HG03457 (cell line): Measurements from ENCODE around the gene LCN15.
"Not testable (repeated sequence)": the region's sequence is repeated elsewhere in the genome, so short reads cannot be mapped to it uniquely, and the experiment has no call there.

Experiments
- ATAC-seq: cut with Tn5 transposase; IDR thresholded peaks from one replicate; pipeline ENCODE4 v1.9.1; 2021; ENCODE audit warnings: moderate number of reproducible peaks; ENCODE audit not compliant: unreplicated experiment

The LCN15 gene

GRCh38 chr9:136794281-136794999, 30.1 kb upstream of the LCN15 start:
- no peak for ATAC-seq

GRCh38 chr9:136793086-136793946, 29.0 kb upstream of the LCN15 start:
- ATAC-seq: no peak

- no peak for ATAC-seq
Observed at GRCh38 chr9:136792321-136793085, 28.2 kb upstream of the LCN15 start.

GRCh38 chr9:136791516-136792276, 27.4 kb upstream of the LCN15 start:
- no peak for ATAC-seq

DNA sequence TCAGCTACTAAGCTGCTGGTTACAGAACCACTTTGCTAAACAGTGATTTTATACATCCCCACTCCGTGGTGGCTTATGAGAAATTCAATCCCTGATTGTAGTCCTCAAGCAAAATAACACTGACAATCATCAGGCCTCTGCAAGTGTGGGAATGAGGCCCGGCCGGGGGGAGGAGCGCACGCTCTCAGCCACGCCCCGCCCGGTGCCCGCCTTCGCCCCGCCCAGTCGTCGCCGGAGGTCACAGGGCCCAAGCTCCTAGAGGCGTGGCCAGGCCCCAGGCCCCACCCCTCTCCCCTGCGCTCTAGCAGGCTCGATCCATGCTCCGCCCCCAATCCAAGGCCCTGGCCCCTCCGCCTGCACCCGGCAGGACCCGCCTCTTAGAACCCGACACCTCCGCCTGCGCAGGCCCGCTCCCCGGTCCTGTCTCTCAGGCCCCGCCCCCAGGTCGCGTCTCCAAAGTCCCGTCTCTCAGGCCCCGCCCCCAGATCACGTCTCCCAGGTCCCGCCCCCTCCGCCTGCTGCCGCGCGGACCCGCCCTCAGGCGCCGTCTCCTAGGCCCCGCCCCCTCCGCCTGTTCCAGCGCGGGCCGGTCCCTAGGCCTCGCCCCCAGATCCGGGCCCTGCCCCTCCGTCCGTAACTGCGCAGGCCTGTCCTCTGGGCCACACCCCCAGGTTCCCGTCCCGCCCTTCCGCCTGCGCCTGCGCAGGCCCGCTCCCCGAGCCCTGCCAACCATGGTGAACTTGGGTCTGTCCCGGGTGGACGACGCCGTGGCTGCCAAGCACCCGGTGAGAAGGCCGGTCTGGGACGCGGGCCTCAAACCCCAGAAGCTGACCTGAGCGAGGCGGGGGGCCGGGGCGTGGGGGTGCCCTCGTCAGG, 26.6 kb upstream of the LCN15 start, which contains the start of gene TMEM141:
TMEM141 (plus strand) TSS at position 705 of the 876 bp plus-strand sequence; CDS start at position 732, 27 bp downstream.
- peak; percentile 59 for ATAC-seq

- no peak for ATAC-seq
Observed at GRCh38 chr9:136789523-136789937, 25.2 kb upstream of the LCN15 start.

GRCh38 chr9:136788644-136789522, 24.6 kb upstream of the LCN15 start:
- not testable (repeated sequence) for ATAC-seq

DNA sequence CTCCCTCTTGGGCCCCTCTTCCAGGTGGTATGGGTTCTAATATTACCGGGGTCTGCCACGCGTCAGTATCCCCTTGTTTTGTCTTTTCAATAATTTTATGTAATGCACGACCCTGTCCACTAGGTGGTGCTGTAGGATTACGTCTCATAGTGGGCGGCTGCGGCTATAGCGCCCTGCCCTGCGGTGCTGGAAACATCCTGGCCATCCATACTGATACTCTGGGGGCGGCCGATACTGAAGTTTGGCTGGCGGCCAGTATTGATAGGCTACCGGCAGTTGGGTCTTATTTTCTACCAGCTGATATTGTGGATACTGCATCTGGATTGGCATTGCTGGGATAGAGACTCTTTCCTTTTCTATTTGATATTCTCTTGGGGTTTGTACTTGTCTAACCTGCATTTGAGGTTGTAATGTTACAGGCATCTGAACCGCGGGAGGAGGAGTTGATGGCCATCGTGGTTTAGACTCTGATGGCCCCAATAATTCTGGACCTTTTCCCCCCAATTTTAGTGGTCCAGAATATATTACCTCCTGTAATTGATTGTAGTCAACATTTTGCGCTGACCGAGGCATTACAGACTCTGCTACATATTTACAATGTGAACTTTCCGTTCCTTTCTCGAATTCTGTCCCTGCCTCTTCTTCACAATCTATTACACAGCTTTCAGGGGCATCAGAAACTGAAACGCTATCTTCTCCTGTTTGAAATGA, 23.5 kb upstream of the LCN15 start:
- no peak for ATAC-seq

GRCh38 chr9:136786983-136787382, 22.7 kb upstream of the LCN15 start:
- not testable (repeated sequence) for ATAC-seq

GRCh38 chr9:136786451-136786850, 22.1 kb upstream of the LCN15 start:
- no peak for ATAC-seq

DNA sequence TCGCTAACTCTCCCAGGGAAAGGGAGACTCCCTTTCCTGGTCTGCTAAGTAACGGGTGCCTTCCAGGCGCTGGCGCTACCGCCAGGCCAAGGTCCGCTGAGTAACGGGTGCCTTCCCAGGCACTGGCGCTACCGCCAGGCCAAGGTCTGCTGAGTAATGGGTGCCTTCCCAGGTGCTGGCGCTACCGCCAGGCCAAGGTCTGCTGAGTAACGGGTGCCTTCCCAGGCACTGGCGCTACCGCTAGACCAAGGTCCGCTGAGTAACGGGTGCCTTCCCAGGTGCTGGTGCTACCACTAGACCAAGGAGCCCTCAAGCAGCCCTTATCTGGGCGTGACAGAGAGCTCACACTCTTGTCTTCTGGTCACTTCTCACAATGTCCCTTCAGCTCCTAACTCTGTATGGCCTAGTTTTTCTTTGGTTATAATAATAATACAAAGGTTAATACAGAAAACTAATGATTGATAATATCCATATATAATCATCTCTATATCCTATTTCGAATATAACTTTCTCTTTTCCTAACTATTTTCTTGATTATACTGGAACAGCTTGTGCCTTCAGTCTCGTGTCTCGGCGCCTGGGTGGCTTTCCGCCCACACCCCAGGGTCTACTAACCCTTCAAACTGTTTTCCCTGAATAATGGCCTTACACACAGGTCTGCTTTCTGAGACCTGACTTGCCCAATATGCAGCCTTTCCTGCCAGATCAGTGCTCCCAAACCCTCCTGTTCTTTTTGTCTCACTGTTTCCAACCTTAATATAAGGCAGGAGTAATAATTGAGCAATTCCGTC, 21.4 kb upstream of the LCN15 start:
- not testable (repeated sequence) for ATAC-seq

- ATAC-seq: no peak
Observed at GRCh38 chr9:136784997-136785361, 20.7 kb upstream of the LCN15 start.

GRCh38 chr9:136784249-136784996, 20.1 kb upstream of the LCN15 start:
- ATAC-seq: no peak

GRCh38 chr9:136782452-136782851, 18.1 kb upstream of the LCN15 start:
- ATAC-seq: no peak

GRCh38 chr9:136779808-136780207, 15.5 kb upstream of the LCN15 start:
- ATAC-seq: no peak

GRCh38 chr9:136777359-136777758, 13.0 kb upstream of the LCN15 start:
- ATAC-seq: no peak
